Endothelial cell of umbilical vein (primary cell): ENCODE data around the gene UTS2. TPM values are rescaled to one million over a fixed set of nuclear protein-coding genes. Genes with fewer than 3 reads are reported as not detected.

ENCODE experiments used
- BruUV-seq: library from RNA; stranded (reverse); fragments of 400-500 nt; replicated peaks from 2 replicates; lab custom pipeline; 2021; lab: Mats Ljungman, UMichigan
- CTCF ChIA-PET: fragments of 300-600, 350-600 bp; sonication (Branson Sonifier 250); formaldehyde crosslinking; loops from one replicate; lab custom pipeline; 2021; ENCODE audit warnings: antibody characterized with exemption, inconsistent platforms; lab: Charles Lee
- POLR2A ChIA-PET: fragments of 300-600, 350-600 bp; sonication (Branson Sonifier 250); formaldehyde crosslinking; loops from one replicate; lab custom pipeline; 2021; ENCODE audit warnings: antibody characterized with exemption, inconsistent platforms; lab: Charles Lee
- DNase-seq: peaks from one replicate; pipeline ENCODE4 v3.0.0-alpha.2; 2011; ENCODE audit warnings: low read depth, low spot score
- FAIRE-seq: peaks from 2 replicates; lab custom pipeline; 2011; peaks lifted over from hg19 to GRCh38; lab: Jason Lieb, UNC
- H2AFZ ChIP-seq: 2 replicates; pipeline ENCODE4 v1.6.0; 2012; ENCODE audit warnings: low read depth, low read length, control low read depth, inconsistent platforms
- H3K27ac ChIP-seq: 2 replicates; pipeline ENCODE4 v1.5.1; 2011; ENCODE audit warnings: low read depth, mild to moderate bottlenecking, control low read depth, low read length, moderate library complexity; ENCODE audit not compliant: insufficient read depth
- H3K27me3 ChIP-seq, 2 experiments: 2 replicates each; pipeline versions ENCODE4 v1.6.0 to v1.6.1; 2011; ENCODE audit warnings: low read length in 2 of 2, mixed read lengths in 1 of 2; ENCODE audit not compliant: control insufficient read depth in 2 of 2, insufficient read depth in 2 of 2
- H3K36me3 ChIP-seq, 2 experiments: 2 replicates in 1 of 2; 3 replicates in 1 of 2; pipeline ENCODE4 v1.5.1; 2011; ENCODE audit warnings: low read length in 2 of 2, mild to moderate bottlenecking in 1 of 2, moderate library complexity in 1 of 2; ENCODE audit not compliant: control insufficient read depth in 2 of 2, insufficient read depth in 2 of 2; ENCODE audit errors: extremely low read depth in 1 of 2
- H3K4me1 ChIP-seq: 3 replicates; pipeline ENCODE4 v1.5.1; 2011; ENCODE audit warnings: mild to moderate bottlenecking, low read length; ENCODE audit not compliant: control insufficient read depth, insufficient read depth; ENCODE audit errors: extremely low read depth
- H3K4me2 ChIP-seq: 2 replicates; pipeline ENCODE4 v1.6.1; 2011; ENCODE audit warnings: low read length, control low read depth, mixed read lengths; ENCODE audit not compliant: insufficient read depth
- H3K4me3 ChIP-seq, 3 experiments: fragments of 200-600 bp in 1 of 3; sonication (generic), shearing (Covaris generic) in 1 of 3; replicated peaks in 1 of 3; 2 replicates each; pipeline ENCODE4 v1.5.1; 2011 to 2016; ENCODE audit warnings: control low read depth in 3 of 3, low read length in 3 of 3, mild to moderate bottlenecking in 2 of 3, inconsistent platforms in 1 of 3, low read depth in 1 of 3, moderate library complexity in 1 of 3; ENCODE audit not compliant: insufficient read depth in 1 of 3
- H3K79me2 ChIP-seq: 2 replicates; pipeline ENCODE4 v1.6.0; 2012; ENCODE audit warnings: low read length, inconsistent platforms; ENCODE audit not compliant: control insufficient read depth, insufficient read depth
- H3K9ac ChIP-seq: replicated peaks from 2 replicates; pipeline ENCODE3; 2011; ENCODE audit warnings: low read length, control low read depth; ENCODE audit not compliant: insufficient read depth; ENCODE audit errors: extremely low read depth
- H3K9me1 ChIP-seq: replicated peaks from 3 replicates; pipeline ENCODE4 v1.6.0; 2011; ENCODE audit warnings: mild to moderate bottlenecking, low read length; ENCODE audit not compliant: control insufficient read depth, insufficient read depth; ENCODE audit errors: extremely low read depth
- H3K9me3 ChIP-seq: replicated peaks from 2 replicates; pipeline ENCODE4 v1.5.1; 2012; ENCODE audit warnings: low read length, inconsistent platforms; ENCODE audit not compliant: control insufficient read depth, insufficient read depth
- H4K20me1 ChIP-seq: replicated peaks from 2 replicates; pipeline ENCODE3; 2011; ENCODE audit warnings: mild to moderate bottlenecking, low read length; ENCODE audit not compliant: control insufficient read depth, insufficient read depth; ENCODE audit errors: extremely low read depth
- CTCF ChIP-seq, 2 donors: IDR thresholded peaks; 1 replicate in 1 of 2; 2 replicates in 1 of 2; pipeline ENCODE4 v1.5.1; 2011; ENCODE audit warnings: low read length in 2 of 2, mild to moderate bottlenecking in 2 of 2, moderate library complexity in 2 of 2, control low read depth in 1 of 2, inconsistent platforms in 1 of 2, low read depth in 1 of 2; ENCODE audit not compliant: insufficient read depth in 1 of 2; ENCODE audit errors: extremely low read depth in 1 of 2
- EZH2 ChIP-seq: IDR thresholded peaks from 2 replicates; pipeline ENCODE4 v1.6.1; 2012; ENCODE audit warnings: borderline replicate concordance, low read depth, mild to moderate bottlenecking, moderate library complexity, low read length, inconsistent platforms; ENCODE audit not compliant: severe bottlenecking
- FOS ChIP-seq: IDR thresholded peaks from 2 replicates; pipeline ENCODE4 v1.6.1; 2011; ENCODE audit warnings: mild to moderate bottlenecking, low read length, moderate library complexity, borderline replicate concordance; ENCODE audit not compliant: insufficient read depth
- GATA2 ChIP-seq: IDR thresholded peaks from 2 replicates; pipeline ENCODE4 v1.7.0; 2011; ENCODE audit warnings: low read depth, mild to moderate bottlenecking, moderate library complexity, mixed read lengths, low read length; ENCODE audit not compliant: insufficient read length, insufficient read depth
- JUN ChIP-seq: IDR thresholded peaks from 2 replicates; pipeline ENCODE4 v1.6.1; 2011; ENCODE audit warnings: borderline replicate concordance, low read depth; ENCODE audit not compliant: insufficient read length, insufficient read depth
- MAX ChIP-seq: IDR thresholded peaks from 2 replicates; pipeline ENCODE4 v1.6.1; 2011; ENCODE audit not compliant: insufficient read depth, insufficient read length
- MYC ChIP-seq: IDR thresholded peaks from one replicate; pipeline ENCODE4 v1.6.1; 2011; ENCODE audit warnings: mild to moderate bottlenecking, low read depth, low read length
- POLR2A ChIP-seq: IDR thresholded peaks from 2 replicates; pipeline ENCODE4 v1.6.1; 2012; ENCODE audit warnings: low read depth, mild to moderate bottlenecking, control low read depth, low read length
- POLR2AphosphoS5 ChIP-seq: IDR thresholded peaks from 2 replicates; pipeline ENCODE4 v1.6.1; 2012; ENCODE audit warnings: low read depth, mild to moderate bottlenecking, control low read depth, low read length, moderate library complexity; ENCODE audit not compliant: insufficient read depth
- dilution Hi-C: fragments of 300-500 bp; cut with MboI; formaldehyde crosslinking; loops from one replicate; pipeline ENCODE4 v1.15.0; 2019; ENCODE audit warnings: low sequenced_read_pairs; ENCODE audit not compliant: extremely low pct_ligation_motif_present
- intact Hi-C: fragments of 100-400 bp; cut with micrococcal nuclease; formaldehyde crosslinking; loops from one replicate; pipeline ENCODE4 v1.10.0; 2022
- polyA plus RNA-seq, 4 experiments: library from polyadenylated mRNA; depleted of rRNA in 3 of 4; stranded (reverse) in 3 of 4; unstranded in 1 of 4; fragments of >200 nt; gene quantifications; 2 replicates each; pipeline versions ENCODE4 v1.2.1 to v1.2.3, GENCODE V29; 2011 to 2012; ENCODE audit warnings: missing spikeins in 1 of 4
- total RNA-seq: library from RNA; stranded (reverse); gene quantifications from 2 replicates; pipeline ENCODE4 v1.2.3, GENCODE V29; 2021

Gene UTS2
- total and polyA plus RNA-seq, 2 donors (not counting 3 experiments of a cell fraction or from before 2014, with no cell fraction given), result not detected

- CTCF ChIA-PET, result interaction anchor here (1.5 to 7.5 kb wide), 3 partner anchors 92 to 231 kb away, joined by 5 to 100 read pairs (median 69); no protein-coding TSS in a partner anchor
Observed at GRCh38 chr1:7899741-7900140, 46.9 kb upstream of the UTS2 start.

More at GRCh38 chr1:7899741-7900140, 46.9 kb upstream of the UTS2 start:
- Histone ChIP-seq H3K4me3 (no peak overlapping the region), H3K36me3 (no peaks in the 10 kb centered on the region), H4K20me1 (no peaks in the 10 kb centered on the region), H3K27me3 (peaks cover 3 to 4% of the 10 kb centered on the region in 2 experiments), H3K9me3 (no peaks in the 10 kb centered on the region), H3K27ac (no peak overlapping the region), H3K79me2 (no peaks in the 10 kb centered on the region), H3K9ac (no peak overlapping the region), H2AFZ (no peak overlapping the region), H3K9me1 (no peaks in the 10 kb centered on the region), H3K4me2 (no peak overlapping the region), H3K4me1 (no peaks in the 10 kb centered on the region)
- POLR2A ChIA-PET, result no interaction called here
- TF ChIP-seq POLR2AphosphoS5 (no peak), GATA2 (no peak), JUN (no peak), MYC (no peak), FOS (no peak), POLR2A (no peak), MAX (no peak), CTCF (IDR thresholded peaks at IDR 0.05; ENCODE audit: extremely low read depth in 1 of 2, insufficient read depth in 1 of 2, low read depth in 1 of 2, low read length in 2 of 2) (no peak), EZH2 (no peak)
- intact Hi-C loops (no loop called here), dilution Hi-C loops (no loop called here)
- FAIRE-seq (no peak), DNase-seq (no peak)
- no TSS peak for BruUV-seq
